Karpas-422 (cell line): Measurements from ENCODE around the gene LARGE1. TPM values are rescaled to one million over a fixed set of nuclear protein-coding genes. Genes with fewer than 3 reads are reported as not detected.

Experiments
- DNase-seq: peaks from one replicate; pipeline ENCODE4 v3.0.0-alpha.2; 2015
- H2AFZ ChIP-seq: fragments of 200-600 bp; sonication (generic); 2 replicates; pipeline ENCODE4 v1.6.1; 2014; ENCODE audit warnings: antibody characterized with exemption, low read length, mixed read lengths
- H3K27ac ChIP-seq: fragments of 200-600 bp; sonication (generic); 2 replicates; pipeline ENCODE4 v1.5.1; 2014; ENCODE audit warnings: mild to moderate bottlenecking, low read length, moderate library complexity
- H3K27me3 ChIP-seq: fragments of 200-600 bp; sonication (generic); 2 replicates; pipeline ENCODE4 v1.6.1; 2014; ENCODE audit warnings: low read length, mixed read lengths
- H3K36me3 ChIP-seq: fragments of 200-600 bp; sonication (generic); 2 replicates; pipeline ENCODE4 v1.6.1; 2014; ENCODE audit warnings: low read length, mixed read lengths; ENCODE audit not compliant: insufficient read depth
- H3K4me1 ChIP-seq: fragments of 200-600 bp; sonication (generic); 2 replicates; pipeline ENCODE4 v1.6.1; 2014; ENCODE audit warnings: mild to moderate bottlenecking, low read length, mixed read lengths
- H3K4me2 ChIP-seq: fragments of 200-600 bp; sonication (generic); 2 replicates; pipeline ENCODE4 v1.6.1; 2014; ENCODE audit warnings: low read length, low read depth, mild to moderate bottlenecking; ENCODE audit not compliant: poor library complexity, severe bottlenecking
- H3K4me3 ChIP-seq: fragments of 200-600 bp; sonication (generic); 2 replicates; pipeline ENCODE4 v1.5.1; 2014; ENCODE audit warnings: mild to moderate bottlenecking, antibody characterized with exemption, low read length, mixed read lengths
- H3K79me2 ChIP-seq: fragments of 200-600 bp; sonication (generic); 2 replicates; pipeline ENCODE4 v1.6.1; 2014; ENCODE audit warnings: mild to moderate bottlenecking, low read length, mixed read lengths
- H3K9ac ChIP-seq: fragments of 200-600 bp; sonication (generic); 2 replicates; pipeline ENCODE4 v1.6.0; 2014; ENCODE audit warnings: low read length
- H3K9me2 ChIP-seq: fragments of 200-600 bp; sonication (generic), shearing (Covaris generic); replicated peaks from 2 replicates; pipeline ENCODE4 v1.6.0; 2014; ENCODE audit warnings: mild to moderate bottlenecking, low read length, moderate library complexity; ENCODE audit not compliant: insufficient read depth
- H3K9me3 ChIP-seq: fragments of 300-700, 200-600 bp; sonication (generic); 2 replicates; pipeline ENCODE4 v1.6.1; 2014; ENCODE audit warnings: low read length, mixed read lengths
- H4K20me1 ChIP-seq: fragments of 200-600 bp; sonication (generic); 2 replicates; pipeline ENCODE4 v1.6.1; 2014; ENCODE audit warnings: mild to moderate bottlenecking, antibody characterized with exemption, low read length, low read depth; ENCODE audit not compliant: insufficient read depth
- total RNA-seq: library from RNA; depleted of rRNA; stranded (reverse); fragments of >200 nt; shearing (Covaris generic); gene quantifications from 2 replicates; pipeline ENCODE4 v1.2.3, GENCODE V29; 2014; ENCODE audit warnings: low replicate concordance

Gene LARGE1
- total RNA-seq, 1 experiment from 2014 or later, result 0.15 TPM

GRCh38 chr22:33582822-33583400, 337.4 kb downstream of the LARGE1 start:
- H3K27ac ChIP-seq, result no peak overlapping the region
- no peak overlapping the region for H3K4me2 ChIP-seq
- no peak overlapping the region for H3K4me3 ChIP-seq
- no peaks in the 10 kb centered on the region for H3K36me3 ChIP-seq
- H3K79me2 ChIP-seq, result no peaks in the 10 kb centered on the region
- DNase-seq, result no peak
- no peaks in the 10 kb centered on the region for H3K27me3 ChIP-seq
- peaks cover 13% of the 10 kb centered on the region; the same call in 1 of the 2 replicates for H3K4me1 ChIP-seq
- no peak overlapping the region for H3K9ac ChIP-seq
- H4K20me1 ChIP-seq, result no peaks in the 10 kb centered on the region
- no peaks in the 10 kb centered on the region for H3K9me2 ChIP-seq
- H2AFZ ChIP-seq, result no peak overlapping the region
- H3K9me3 ChIP-seq, result no peaks in the 10 kb centered on the region

- Histone ChIP-seq H4K20me1 (no peaks in the 10 kb centered on the region), H3K36me3 (no peaks in the 10 kb centered on the region), H3K4me1 (peaks cover 32% of the 10 kb centered on the region), H3K9ac (no peak overlapping the region), H3K4me3 (no peak overlapping the region), H2AFZ (no peak overlapping the region), H3K27ac (no peak overlapping the region), H3K4me2 (no peak overlapping the region), H3K9me2 (no peaks in the 10 kb centered on the region), H3K9me3 (no peaks in the 10 kb centered on the region), H3K27me3 (no peaks in the 10 kb centered on the region), H3K79me2 (no peaks in the 10 kb centered on the region)
- DNase-seq, result no peak
Observed at GRCh38 chr22:33580310-33580709, 340.0 kb downstream of the LARGE1 start.

- H4K20me1 ChIP-seq, result no peaks in the 10 kb centered on the region
- no peak overlapping the region for H3K4me3 ChIP-seq
- no peaks in the 10 kb centered on the region for H3K36me3 ChIP-seq
- H3K27ac ChIP-seq, result no peak overlapping the region
- H3K4me1 ChIP-seq, result peaks cover 32% of the 10 kb centered on the region
- H2AFZ ChIP-seq, result no peak overlapping the region
- DNase-seq, result peak; percentile 89
- no peaks in the 10 kb centered on the region for H3K9me2 ChIP-seq
- no peaks in the 10 kb centered on the region for H3K79me2 ChIP-seq
- H3K9me3 ChIP-seq, result no peaks in the 10 kb centered on the region
- no peaks in the 10 kb centered on the region for H3K27me3 ChIP-seq
- H3K9ac ChIP-seq, result no peak overlapping the region
- no peak overlapping the region for H3K4me2 ChIP-seq
Observed at GRCh38 chr22:33579448-33580093, 340.7 kb downstream of the LARGE1 start.

GRCh38 chr22:33578752-33579151, 341.5 kb downstream of the LARGE1 start:
- no peak for DNase-seq
- no peak overlapping the region for H2AFZ ChIP-seq
- no peak overlapping the region for H3K27ac ChIP-seq
- no peaks in the 10 kb centered on the region for H3K9me3 ChIP-seq
- no peaks in the 10 kb centered on the region for H4K20me1 ChIP-seq
- H3K4me3 ChIP-seq, result no peak overlapping the region
- H3K4me2 ChIP-seq, result no peak overlapping the region
- H3K9ac ChIP-seq, result no peak overlapping the region
- H3K27me3 ChIP-seq, result no peaks in the 10 kb centered on the region
- H3K4me1 ChIP-seq, result peaks cover 32% of the 10 kb centered on the region
- no peaks in the 10 kb centered on the region for H3K79me2 ChIP-seq
- H3K36me3 ChIP-seq, result no peaks in the 10 kb centered on the region
- H3K9me2 ChIP-seq, result no peaks in the 10 kb centered on the region

GRCh38 chr22:33577862-33578411, 342.3 kb downstream of the LARGE1 start:
- Histone ChIP-seq H3K36me3 (no peaks in the 10 kb centered on the region), H4K20me1 (no peaks in the 10 kb centered on the region), H3K4me1 (peaks cover 32% of the 10 kb centered on the region), H3K79me2 (no peaks in the 10 kb centered on the region), H3K9me2 (no peaks in the 10 kb centered on the region), H3K27ac (no peak overlapping the region), H3K4me2 (no peak overlapping the region), H3K9me3 (no peaks in the 10 kb centered on the region), H2AFZ (no peak overlapping the region), H3K27me3 (no peaks in the 10 kb centered on the region), H3K4me3 (no peak overlapping the region), H3K9ac (no peak overlapping the region)
- peak; percentile 45 for DNase-seq

- no peak overlapping the region for H3K4me3 ChIP-seq
- H3K9me3 ChIP-seq, result no peaks in the 10 kb centered on the region
- no peaks in the 10 kb centered on the region for H3K9me2 ChIP-seq
- H3K4me2 ChIP-seq, result no peak overlapping the region
- H4K20me1 ChIP-seq, result no peaks in the 10 kb centered on the region
- H3K79me2 ChIP-seq, result no peaks in the 10 kb centered on the region
- peaks cover 44% of the 10 kb centered on the region for H3K4me1 ChIP-seq
- H3K9ac ChIP-seq, result no peak overlapping the region
- H3K27me3 ChIP-seq, result no peaks in the 10 kb centered on the region
- no peak overlapping the region for H2AFZ ChIP-seq
- no peak for DNase-seq
- H3K27ac ChIP-seq, result no peak overlapping the region
- H3K36me3 ChIP-seq, result no peaks in the 10 kb centered on the region
Observed at GRCh38 chr22:33576205-33576604, 344.1 kb downstream of the LARGE1 start.

- H2AFZ ChIP-seq, result no peak overlapping the region
- no peak overlapping the region for H3K4me2 ChIP-seq
- no peak overlapping the region for H3K4me3 ChIP-seq
- H3K79me2 ChIP-seq, result no peaks in the 10 kb centered on the region
- no peaks in the 10 kb centered on the region for H3K27me3 ChIP-seq
- peaks cover 46% of the 10 kb centered on the region for H3K4me1 ChIP-seq
- H3K9ac ChIP-seq, result no peak overlapping the region
- H4K20me1 ChIP-seq, result no peaks in the 10 kb centered on the region
- H3K9me2 ChIP-seq, result no peaks in the 10 kb centered on the region
- no peak overlapping the region for H3K27ac ChIP-seq
- H3K9me3 ChIP-seq, result no peaks in the 10 kb centered on the region
- no peak for DNase-seq
- H3K36me3 ChIP-seq, result no peaks in the 10 kb centered on the region
Observed at GRCh38 chr22:33575771-33576170, 344.5 kb downstream of the LARGE1 start.

GRCh38 chr22:33575041-33575440, 345.2 kb downstream of the LARGE1 start:
- H3K4me3 ChIP-seq, result no peak overlapping the region
- no peaks in the 10 kb centered on the region for H3K36me3 ChIP-seq
- no peak overlapping the region for H3K4me2 ChIP-seq
- H3K4me1 ChIP-seq, result peaks cover 48% of the 10 kb centered on the region
- no peak overlapping the region for H2AFZ ChIP-seq
- no peak overlapping the region for H3K9ac ChIP-seq
- no peak overlapping the region for H3K27ac ChIP-seq
- no peaks in the 10 kb centered on the region for H3K27me3 ChIP-seq
- no peaks in the 10 kb centered on the region for H3K9me2 ChIP-seq
- no peaks in the 10 kb centered on the region for H3K9me3 ChIP-seq
- H4K20me1 ChIP-seq, result no peaks in the 10 kb centered on the region
- no peak for DNase-seq
- no peaks in the 10 kb centered on the region for H3K79me2 ChIP-seq
